ENCODE measurements around the gene CORIN. TPM values are rescaled to one million over a fixed set of nuclear protein-coding genes. Genes with fewer than 3 reads are reported as not detected.

Gene CORIN
- total and polyA plus RNA-seq, 8 donors, result 0.31 to 1.7 (median 0.39) TPM; not detected in 2

GRCh38 chr4:47606482-47606881, 231.4 kb downstream of the CORIN start:
- no peak for TF ChIP-seq POLR2AphosphoS5 (IDR thresholded peaks at IDR 0.05)
- TF ChIP-seq POLR2A (IDR thresholded peaks at IDR 0.05), result no peak
- TF ChIP-seq EP300 (IDR thresholded peaks at IDR 0.05), result no peak
- TF ChIP-seq, protein P1, sequence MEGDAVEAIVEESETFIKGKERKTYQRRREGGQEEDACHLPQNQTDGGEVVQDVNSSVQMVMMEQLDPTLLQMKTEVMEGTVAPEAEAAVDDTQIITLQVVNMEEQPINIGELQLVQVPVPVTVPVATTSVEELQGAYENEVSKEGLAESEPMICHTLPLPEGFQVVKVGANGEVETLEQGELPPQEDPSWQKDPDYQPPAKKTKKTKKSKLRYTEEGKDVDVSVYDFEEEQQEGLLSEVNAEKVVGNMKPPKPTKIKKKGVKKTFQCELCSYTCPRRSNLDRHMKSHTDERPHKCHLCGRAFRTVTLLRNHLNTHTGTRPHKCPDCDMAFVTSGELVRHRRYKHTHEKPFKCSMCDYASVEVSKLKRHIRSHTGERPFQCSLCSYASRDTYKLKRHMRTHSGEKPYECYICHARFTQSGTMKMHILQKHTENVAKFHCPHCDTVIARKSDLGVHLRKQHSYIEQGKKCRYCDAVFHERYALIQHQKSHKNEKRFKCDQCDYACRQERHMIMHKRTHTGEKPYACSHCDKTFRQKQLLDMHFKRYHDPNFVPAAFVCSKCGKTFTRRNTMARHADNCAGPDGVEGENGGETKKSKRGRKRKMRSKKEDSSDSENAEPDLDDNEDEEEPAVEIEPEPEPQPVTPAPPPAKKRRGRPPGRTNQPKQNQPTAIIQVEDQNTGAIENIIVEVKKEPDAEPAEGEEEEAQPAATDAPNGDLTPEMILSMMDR (IDR thresholded peaks at IDR 0.05), result no peak
- no peak overlapping the region for H3K27ac ChIP-seq
- DNase-seq, result no peak
- peaks cover 0 to 6% (median 0%) of the 10 kb centered on the region in 4 donors for H3K36me3 ChIP-seq
- WGBS, 5 donors, result 89 to 97% (median 92%) methylated on average over 3 of the region's 3 CpGs
- H3K27me3 ChIP-seq, result no peaks in the 10 kb centered on the region
- no peaks in the 10 kb centered on the region for H3K4me1 ChIP-seq
- no peak overlapping the region for H3K4me3 ChIP-seq
- H3K9me3 ChIP-seq, result no peaks in the 10 kb centered on the region
- intact Hi-C loops (cut with DNase I; ENCODE audit: low total_unique reads), result no loop called here

DNA sequence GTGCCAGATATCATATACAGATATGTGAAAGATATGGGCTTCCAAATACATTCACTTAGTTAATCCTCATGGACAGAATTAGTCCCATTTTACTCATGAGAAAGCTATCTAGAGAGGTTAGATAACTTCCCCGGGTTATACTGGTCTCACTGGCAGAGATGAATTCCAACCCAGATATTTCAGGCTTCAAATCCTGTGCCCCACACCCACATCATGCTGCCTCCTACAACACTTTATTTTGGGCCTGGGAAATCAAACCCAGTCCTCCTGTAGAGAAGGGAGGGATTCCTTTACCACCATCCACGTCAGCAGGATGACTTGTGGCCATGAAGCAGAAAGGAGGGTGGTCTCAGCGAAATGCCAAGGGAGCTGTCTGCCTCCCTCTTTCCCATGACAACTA, 239.0 kb downstream of the CORIN start:
- H3K27me3 ChIP-seq, result no peaks in the 10 kb centered on the region
- no peaks in the 10 kb centered on the region for H3K9me3 ChIP-seq
- no peaks in the 10 kb centered on the region for H3K4me1 ChIP-seq
- peaks cover 0 to 6% (median 2%) of the 10 kb centered on the region in 4 donors for H3K36me3 ChIP-seq
- H3K27ac ChIP-seq, result no peak overlapping the region
- 89 to 95% (median 90%) methylated on average over 3 of the region's 3 CpGs for whole genome bisulfite sequencing, 5 donors
- no peak for DNase-seq
- no peak for TF ChIP-seq POLR2AphosphoS5 (IDR thresholded peaks at IDR 0.05)
- no peak for TF ChIP-seq EP300 (IDR thresholded peaks at IDR 0.05)
- TF ChIP-seq, protein P1 (IDR thresholded peaks at IDR 0.05), result no peak
- TF ChIP-seq POLR2A (IDR thresholded peaks at IDR 0.05), result no peak
- no peak overlapping the region for H3K4me3 ChIP-seq
- intact Hi-C loops (cut with DNase I; ENCODE audit: low total_unique reads), result no loop called here

GRCh38 chr4:47598320-47598719, 239.5 kb downstream of the CORIN start:
- 81 to 96% (median 85%) methylated on average over 1 of the region's 1 CpG for WGBS, 5 donors
- DNase-seq, result no peak
- Histone ChIP-seq H3K27ac (no peak overlapping the region), H3K4me1 (no peaks in the 10 kb centered on the region), H3K36me3 (peaks cover 0 to 5% (median 2%) of the 10 kb centered on the region in 4 donors), H3K9me3 (no peaks in the 10 kb centered on the region), H3K27me3 (no peaks in the 10 kb centered on the region), H3K4me3 (no peak overlapping the region)
- intact Hi-C loops (cut with DNase I; ENCODE audit: low total_unique reads), result no loop called here
- no peak for TF ChIP-seq EP300 (IDR thresholded peaks at IDR 0.05)
- TF ChIP-seq, protein P1 (IDR thresholded peaks at IDR 0.05), result no peak

DNA sequence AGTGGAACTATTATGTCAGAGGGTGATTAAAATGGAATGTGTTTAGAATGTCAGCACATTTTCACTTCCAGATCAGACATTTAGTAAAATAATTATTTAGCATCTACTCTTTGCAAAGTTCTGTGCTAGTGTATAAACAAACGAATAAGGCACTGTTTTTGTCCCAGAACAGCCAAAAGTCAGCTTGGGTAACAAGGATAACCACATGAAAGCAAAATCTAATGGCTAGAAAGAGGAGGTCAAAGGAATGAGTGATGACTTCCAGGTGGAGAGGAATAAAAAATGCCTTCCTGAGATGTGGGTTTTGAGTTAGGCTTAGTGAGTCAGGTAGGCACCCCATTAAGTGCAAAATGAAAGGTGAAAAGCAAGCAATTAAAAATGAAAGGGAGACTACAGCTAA, 240.2 kb downstream of the CORIN start:
- Histone ChIP-seq H3K4me1 (no peaks in the 10 kb centered on the region), H3K27me3 (no peaks in the 10 kb centered on the region), H3K9me3 (no peaks in the 10 kb centered on the region), H3K36me3 (peaks cover 0 to 5% (median 4%) of the 10 kb centered on the region in 4 donors), H3K27ac (no peak overlapping the region), H3K4me3 (no peak overlapping the region)
- WGBS, 5 donors, result 69 to 80% (median 75%) methylated on average over 1 of the region's 1 CpG
- no peak for DNase-seq
- intact Hi-C loops (cut with DNase I; ENCODE audit: low total_unique reads), result no loop called here
- TF ChIP-seq POLR2AphosphoS5 (IDR thresholded peaks at IDR 0.05) (no peak), POLR2A (IDR thresholded peaks at IDR 0.05) (no peak)

DNA sequence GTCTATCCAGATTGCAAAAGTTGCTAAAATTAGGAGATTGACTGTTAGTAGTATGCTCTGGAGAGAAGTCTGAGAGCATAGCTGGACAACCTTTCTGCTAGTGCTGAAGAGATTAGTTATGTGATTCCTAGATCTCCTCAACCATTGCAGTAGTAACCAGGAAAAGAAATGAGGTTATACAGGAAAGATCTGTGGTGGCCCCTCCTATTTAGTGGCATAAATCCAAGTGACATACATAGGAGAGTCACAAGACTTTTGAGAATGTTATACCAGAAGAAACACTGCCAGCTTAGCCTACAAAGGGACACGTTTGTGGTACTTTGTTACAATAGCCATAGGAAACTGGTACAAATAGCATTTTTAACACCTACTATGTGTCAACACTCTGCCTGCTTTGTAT, 247.5 kb downstream of the CORIN start:
- DNase-seq, result no peak
- WGBS, 5 donors, result 0 to 95% (median 91%) methylated on average over 1 of the region's 1 CpG
- no peaks in the 10 kb centered on the region for H3K4me1 ChIP-seq
- no peak for TF ChIP-seq POLR2A (IDR thresholded peaks at IDR 0.05)
- TF ChIP-seq EP300 (IDR thresholded peaks at IDR 0.05), result no peak
- TF ChIP-seq POLR2AphosphoS5 (IDR thresholded peaks at IDR 0.05), result no peak
- TF ChIP-seq, protein P1 (IDR thresholded peaks at IDR 0.05), result no peak
- H3K36me3 ChIP-seq, result peaks cover 27 to 79% (median 74%) of the 10 kb centered on the region in 4 donors
- H3K9me3 ChIP-seq, result peaks cover 6 to 23% (median 10%) of the 10 kb centered on the region in 4 donors
- intact Hi-C loops (cut with DNase I; ENCODE audit: low total_unique reads), result no loop called here
- H3K4me3 ChIP-seq, result no peak overlapping the region
- no peaks in the 10 kb centered on the region for H3K27me3 ChIP-seq
- H3K27ac ChIP-seq, result no peak overlapping the region

All from stomach (tissue), 9 donors.